SHP77 (cell line): ENCODE data around the gene MUC13.
"Not testable (repeated sequence)": the region's sequence is repeated elsewhere in the genome, so short reads cannot be mapped to it uniquely, and the experiment has no call there.

ENCODE experiments used
- DNase-seq, 2 experiments: peaks; one replicate each; lab custom pipeline; 2025; lab: John Stamatoyannopoulos, UW

MUC13 gene

GRCh38 chr3:124934577-124934976, at the start of gene MUC13:
Gene MUC13, minus strand, starts transcription at chr3:124934751. Its CDS starts 39 bp downstream, at chr3:124934712.
- no peak for DNase-seq

GRCh38 chr3:124982855-124983254, 48.3 kb upstream of the MUC13 start:
- no peak for DNase-seq

- DNase-seq, result no peak
Observed at GRCh38 chr3:124981472-124981871, 46.9 kb upstream of the MUC13 start.

GRCh38 chr3:124978627-124979026, 44.1 kb upstream of the MUC13 start:
- DNase-seq, result no peak

- no peak for DNase-seq
Observed at GRCh38 chr3:124976383-124976782, 41.8 kb upstream of the MUC13 start.

- no peak for DNase-seq
Observed at GRCh38 chr3:124974691-124975090, 40.1 kb upstream of the MUC13 start.

- DNase-seq, result no peak
Observed at GRCh38 chr3:124973290-124973689, 38.7 kb upstream of the MUC13 start.

- peak; percentile 39 to 65 for DNase-seq
Observed at GRCh38 chr3:124972457-124972856, 37.9 kb upstream of the MUC13 start.

- no peak for DNase-seq
Observed at GRCh38 chr3:124969963-124970722, 35.6 kb upstream of the MUC13 start.

- no peak for DNase-seq
Observed at GRCh38 chr3:124969190-124969589, 34.6 kb upstream of the MUC13 start.

- no peak for DNase-seq
Observed at GRCh38 chr3:124967964-124968363, 33.4 kb upstream of the MUC13 start.

GRCh38 chr3:124966521-124967445, 32.2 kb upstream of the MUC13 start:
- DNase-seq, result no peak

GRCh38 chr3:124965413-124965812, 30.9 kb upstream of the MUC13 start:
- peak; percentile 83 to 88 for DNase-seq

- DNase-seq, result no peak
Observed at GRCh38 chr3:124964387-124964786, 29.8 kb upstream of the MUC13 start.

- no peak for DNase-seq
Observed at GRCh38 chr3:124963755-124964154, 29.2 kb upstream of the MUC13 start.

- DNase-seq, result no peak
Observed at GRCh38 chr3:124962403-124962940, 27.9 kb upstream of the MUC13 start.

- DNase-seq, result no peak
Observed at GRCh38 chr3:124960698-124961097, 26.1 kb upstream of the MUC13 start.

GRCh38 chr3:124960105-124960504, 25.6 kb upstream of the MUC13 start:
- DNase-seq, result no peak

- DNase-seq, result not testable (repeated sequence)
Observed at GRCh38 chr3:124957951-124958350, 23.4 kb upstream of the MUC13 start.

GRCh38 chr3:124952282-124952855, 17.8 kb upstream of the MUC13 start:
- DNase-seq, result no peak

- DNase-seq, result peak; percentile 79 to 93
Observed at GRCh38 chr3:124951511-124952281, 17.1 kb upstream of the MUC13 start.

- DNase-seq, result no peak
Observed at GRCh38 chr3:124950026-124950425, 15.5 kb upstream of the MUC13 start.
